ENCODE results near the gene PHRF1. TPM values are rescaled to one million over a fixed set of nuclear protein-coding genes. Genes with fewer than 3 reads are reported as not detected.
"Not testable (repeated sequence)": the region's sequence is repeated elsewhere in the genome, so short reads cannot be mapped to it uniquely, and the experiment has no call there.

The PHRF1 gene
- polyA plus RNA-seq, 10 donors: 13.5 to 22.1 (median 16.5) TPM

DNA sequence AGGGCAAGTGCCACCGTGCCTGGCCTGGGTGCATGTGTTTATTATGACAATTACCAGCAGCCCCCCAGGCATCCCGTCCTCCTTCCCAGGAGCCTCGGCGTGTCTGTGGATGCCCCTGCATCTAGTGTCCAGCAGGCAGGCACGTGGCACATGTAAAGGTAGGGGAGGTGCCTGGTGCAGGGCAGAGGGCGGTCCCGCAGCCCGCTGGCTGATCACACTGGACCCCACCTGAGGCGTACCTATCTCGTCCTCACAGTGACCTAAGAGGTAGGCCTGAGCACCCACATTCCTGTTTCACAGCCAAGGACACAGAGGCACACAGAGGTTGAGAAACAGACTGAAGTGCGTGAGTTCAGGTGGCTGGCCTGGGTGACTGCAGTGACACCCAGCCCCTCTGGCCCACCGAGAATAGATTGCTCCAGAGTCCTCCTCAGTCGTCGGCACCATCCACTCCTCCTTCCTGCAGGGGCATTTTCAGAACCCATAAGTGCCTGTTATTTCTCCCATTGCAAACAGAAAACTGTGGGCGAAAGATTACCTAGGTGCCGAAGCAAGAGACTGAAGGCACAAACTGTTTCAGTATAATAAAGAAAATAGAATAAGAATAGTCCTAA is 3.0 kb upstream of the PHRF1 start:
- no peak for DNase-seq

DNA sequence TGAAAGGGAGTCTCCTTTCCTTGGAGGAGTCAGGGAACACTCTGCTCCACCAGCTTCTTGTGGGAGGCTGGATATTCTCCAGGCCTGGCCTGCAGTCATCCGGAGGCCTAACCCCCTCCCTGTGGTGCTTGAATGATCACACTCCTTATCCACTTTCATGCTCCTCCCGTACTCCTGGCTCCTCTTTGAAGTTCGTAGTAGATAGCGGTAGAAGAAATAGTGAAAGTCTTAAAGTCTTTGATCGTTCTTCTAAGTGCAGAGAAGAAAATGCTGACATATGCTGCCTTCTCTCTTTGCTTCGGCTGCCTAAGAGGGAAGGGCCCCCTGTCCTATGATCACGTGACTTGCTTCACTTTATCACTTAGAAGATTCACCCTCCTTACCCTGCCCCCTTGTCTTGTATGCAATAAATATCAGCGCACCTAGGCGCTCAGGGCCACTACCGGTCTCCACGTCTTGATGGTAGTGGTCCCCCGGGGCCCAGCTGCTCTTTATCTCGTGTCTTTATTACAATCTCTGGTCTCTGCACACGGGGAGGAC is 2.2 kb upstream of the PHRF1 start:
- DNase-seq: not testable (repeated sequence)

DNA sequence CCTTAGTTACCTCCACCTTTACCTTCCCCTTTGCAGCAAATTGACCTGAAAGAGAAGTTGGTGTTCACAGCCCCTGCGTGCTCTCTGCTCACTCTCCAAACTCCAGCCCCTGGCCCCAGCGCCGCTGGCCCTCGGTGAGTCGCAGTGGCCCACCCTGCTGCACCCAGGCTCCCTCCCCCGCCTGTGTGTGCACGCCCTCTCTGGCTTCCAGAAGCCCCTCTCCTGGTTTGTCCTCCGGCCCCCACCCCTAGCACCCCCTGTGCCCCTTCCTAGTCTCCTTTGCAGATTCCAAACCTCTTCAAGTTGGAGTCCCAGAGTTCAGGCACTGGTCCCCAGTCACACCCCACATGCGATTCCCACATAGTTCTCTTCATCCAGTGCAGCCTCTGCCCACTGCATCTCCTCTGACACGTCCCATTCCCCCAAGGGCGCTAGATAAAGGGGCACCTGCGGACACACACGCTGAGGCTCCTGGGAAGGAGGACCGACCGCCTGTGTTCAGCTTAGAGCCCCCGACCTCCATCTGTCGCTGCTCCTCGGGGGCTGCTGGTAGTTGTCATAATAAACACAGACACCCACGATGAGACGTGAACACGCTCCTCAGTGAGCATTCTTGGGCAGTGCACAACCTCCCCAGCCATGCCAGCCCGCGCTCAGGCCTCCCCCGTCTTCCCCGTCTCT is 1.5 kb upstream of the PHRF1 start:
- DNase-seq: no peak

DNA sequence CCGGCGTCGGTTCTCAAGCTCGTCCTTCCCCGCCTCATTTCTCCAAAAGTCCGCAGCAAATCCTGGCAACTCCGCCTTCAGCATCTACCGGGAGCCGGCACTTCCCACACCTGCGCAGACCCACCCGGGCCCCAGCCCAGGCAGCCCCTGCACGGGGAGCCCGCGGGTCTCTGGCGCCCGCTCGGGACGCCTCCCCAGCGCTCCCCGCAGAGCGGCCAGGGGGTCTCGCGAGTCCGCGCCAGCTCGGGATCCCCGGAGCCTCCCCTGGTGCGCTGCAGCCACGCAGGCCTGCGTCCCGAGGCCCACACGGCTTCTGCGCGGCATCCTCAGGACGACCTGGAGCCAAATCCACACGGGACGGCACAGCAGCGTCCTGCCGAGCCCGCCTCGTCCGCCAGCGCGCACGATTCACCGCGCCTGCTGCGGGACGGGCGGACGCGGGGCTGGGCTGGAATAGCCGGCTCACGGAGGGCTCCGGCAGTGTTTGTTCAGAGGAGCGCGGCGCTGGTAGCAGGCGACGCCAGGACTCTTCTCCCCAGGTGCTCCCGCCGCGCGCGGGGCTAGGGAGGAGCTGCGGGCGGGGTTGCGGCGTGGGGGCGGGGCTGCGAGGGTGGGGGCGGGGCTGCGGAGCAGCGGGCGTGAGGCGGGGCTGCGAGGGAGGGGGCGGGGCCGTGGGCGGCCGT is 816 bp upstream of the PHRF1 start:
- DNase-seq: peak in 1 of 3 donors; percentile 86

DNA sequence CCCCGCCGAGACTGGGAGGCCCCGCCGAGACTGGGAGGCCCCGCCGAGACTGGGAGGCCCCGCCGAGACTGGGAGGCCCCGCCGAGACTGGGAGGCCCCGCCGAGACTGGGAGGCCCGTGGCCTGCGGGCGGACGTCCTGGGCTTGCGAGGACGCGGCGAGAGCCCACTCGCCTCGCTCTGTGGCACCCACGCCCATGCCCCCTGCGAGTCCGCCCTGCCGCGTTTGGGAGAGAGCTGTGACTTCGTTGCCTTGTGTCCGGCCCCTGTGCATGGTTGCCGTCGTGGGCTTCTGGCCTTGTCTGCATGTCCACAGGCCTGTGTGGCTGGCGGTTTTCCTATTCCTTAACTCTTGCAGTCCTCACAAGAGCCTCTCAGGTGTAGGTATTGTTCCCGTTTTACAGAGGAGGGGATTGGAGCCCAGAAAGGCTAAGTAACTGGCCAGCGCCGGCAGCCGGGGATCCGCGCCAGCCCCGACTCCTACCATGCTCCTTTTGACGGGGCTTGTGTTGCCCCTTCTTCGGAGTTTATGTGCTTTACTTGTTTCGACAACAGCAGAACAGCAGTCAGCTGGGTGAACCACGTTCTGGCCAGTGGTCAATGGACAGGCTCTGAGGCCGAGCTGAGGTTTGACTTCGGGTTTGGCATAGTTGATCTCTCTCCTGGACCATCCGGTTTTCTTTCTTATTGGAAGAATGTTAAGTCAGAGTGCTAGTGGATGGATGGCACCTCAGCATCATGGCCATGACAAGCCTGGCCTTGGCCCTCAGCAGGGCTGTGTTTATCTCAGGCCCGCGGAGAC is 741 bp downstream of the PHRF1 start:
- no peak for DNase-seq

DNA sequence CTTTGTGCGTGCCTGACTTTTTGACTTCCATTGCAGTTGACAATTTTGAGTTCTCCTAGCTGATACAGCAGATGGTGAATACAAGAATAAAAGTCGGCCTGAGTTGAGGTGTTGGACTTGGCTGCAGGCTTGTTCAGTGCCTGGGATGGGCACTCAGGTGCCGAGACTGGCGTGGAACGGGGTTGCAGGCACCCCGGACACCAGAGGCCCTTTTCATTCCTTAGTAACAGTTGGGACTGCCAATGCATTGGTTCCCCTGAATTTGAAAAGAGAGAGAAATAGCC is 1.3 kb downstream of the PHRF1 start:
- DNase-seq: no peak

DNA sequence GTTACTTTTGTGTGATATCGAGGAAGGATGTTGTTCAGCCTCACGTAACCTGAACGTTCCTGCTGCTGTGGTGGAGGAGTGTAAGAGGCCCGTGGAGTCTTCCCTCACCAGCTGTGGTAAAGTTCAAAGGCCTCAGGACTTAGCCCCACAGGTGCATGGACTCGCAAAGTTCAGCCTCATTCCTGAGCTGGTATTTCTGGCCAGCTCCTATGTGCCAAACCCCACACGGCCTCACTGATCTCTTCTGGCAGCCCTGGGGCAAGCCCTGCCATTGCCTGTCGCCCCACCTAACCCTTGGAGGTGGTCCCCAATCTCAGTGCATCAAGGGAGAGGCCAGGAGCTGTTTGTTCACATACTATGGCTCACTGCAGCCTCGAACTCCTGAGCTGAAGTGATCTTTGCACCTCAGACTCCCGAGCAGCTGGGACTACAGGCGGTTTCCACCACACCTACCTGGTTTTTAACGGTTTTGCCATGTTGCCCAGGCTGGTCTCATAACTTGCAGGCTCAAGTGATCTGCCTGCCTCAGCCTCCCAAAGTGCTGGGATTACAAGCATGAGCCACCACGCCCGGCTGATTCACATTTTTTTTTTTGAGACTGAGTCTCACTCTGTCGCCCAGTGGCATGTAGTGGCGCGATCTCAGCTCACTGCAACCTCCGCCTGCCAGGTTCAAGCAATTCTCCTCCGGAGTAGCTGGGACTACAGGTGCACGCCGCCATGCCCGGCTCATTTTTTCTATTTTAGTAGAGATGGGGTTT is 2.2 kb downstream of the PHRF1 start:
- DNase-seq: no peak

DNA sequence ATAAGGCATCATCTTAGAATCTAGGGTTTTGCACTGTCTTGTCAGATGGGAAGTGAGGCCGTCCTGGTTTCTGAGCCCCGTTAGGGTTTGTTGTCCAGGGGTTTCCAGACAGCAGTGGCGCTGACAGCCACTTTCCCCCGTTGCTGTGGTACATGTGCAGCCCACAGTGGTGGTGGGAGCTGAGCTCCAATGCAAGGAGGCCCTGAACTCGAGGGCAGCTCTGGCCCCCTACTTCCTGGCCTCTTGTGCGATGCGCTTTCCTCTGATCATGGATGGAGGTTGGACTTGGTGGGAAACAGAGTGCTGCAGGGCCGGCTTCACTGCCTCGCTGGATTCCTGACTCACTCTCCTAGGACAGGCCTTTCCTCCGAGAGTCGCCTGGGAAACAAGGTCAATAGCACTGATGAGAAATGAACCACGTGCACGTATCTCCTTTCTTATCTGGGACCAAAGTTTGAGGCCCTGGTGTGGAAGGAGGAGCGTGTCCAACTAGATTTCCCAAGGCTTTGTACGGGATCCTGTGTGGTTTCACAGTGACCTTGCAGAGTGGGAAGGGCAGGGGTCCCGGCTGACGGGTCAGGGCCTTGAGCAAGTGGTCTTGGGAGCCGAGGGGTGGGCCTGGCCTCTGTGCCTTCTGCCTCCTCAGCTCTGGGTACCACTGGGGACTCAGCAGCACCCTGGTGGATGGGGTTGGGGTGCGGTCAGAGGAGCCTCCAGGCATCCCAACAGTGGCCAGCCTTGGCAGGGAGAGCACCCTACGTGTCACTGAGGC is 3.7 kb downstream of the PHRF1 start:
- DNase-seq: no peak

DNA sequence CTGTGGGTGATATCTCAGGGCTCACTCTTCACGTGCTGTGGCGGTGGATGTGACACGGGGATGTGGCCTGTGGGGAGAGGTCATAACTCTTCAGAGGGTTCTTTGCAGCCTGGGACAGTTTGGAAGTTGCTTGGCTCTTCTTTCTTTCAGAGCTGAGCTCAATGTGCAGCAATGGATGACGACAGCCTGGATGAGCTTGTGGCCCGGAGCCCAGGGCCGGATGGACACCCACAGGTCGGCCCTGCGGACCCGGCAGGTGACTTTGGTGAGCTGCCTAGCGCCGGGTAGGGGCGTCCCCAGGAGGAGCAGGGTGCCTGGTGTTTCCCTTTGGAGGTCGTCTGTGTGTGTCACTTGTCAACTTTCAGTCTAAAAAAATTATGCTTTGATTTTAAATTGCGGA is 5.1 kb downstream of the PHRF1 start:
- DNase-seq: no peak

DNA sequence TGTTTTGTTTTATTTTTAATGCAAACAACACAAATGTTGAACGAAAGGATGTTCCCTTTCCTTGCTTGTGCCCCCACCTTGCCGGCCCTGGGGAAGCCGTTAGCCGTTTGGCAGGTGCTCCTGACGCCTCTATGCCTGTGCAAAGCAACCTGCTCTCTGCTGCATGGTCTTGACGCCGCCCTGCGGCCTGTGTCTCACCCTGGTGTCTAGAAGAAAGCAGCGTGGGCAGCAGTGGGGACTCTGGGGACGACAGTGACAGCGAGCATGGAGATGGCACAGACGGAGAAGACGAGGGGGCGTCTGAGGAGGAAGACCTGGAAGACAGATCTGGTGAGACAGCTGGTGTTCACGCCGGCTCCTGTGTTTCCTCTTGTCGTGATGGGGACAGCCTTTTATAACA is 5.5 kb downstream of the PHRF1 start:
- no peak for DNase-seq

DNA sequence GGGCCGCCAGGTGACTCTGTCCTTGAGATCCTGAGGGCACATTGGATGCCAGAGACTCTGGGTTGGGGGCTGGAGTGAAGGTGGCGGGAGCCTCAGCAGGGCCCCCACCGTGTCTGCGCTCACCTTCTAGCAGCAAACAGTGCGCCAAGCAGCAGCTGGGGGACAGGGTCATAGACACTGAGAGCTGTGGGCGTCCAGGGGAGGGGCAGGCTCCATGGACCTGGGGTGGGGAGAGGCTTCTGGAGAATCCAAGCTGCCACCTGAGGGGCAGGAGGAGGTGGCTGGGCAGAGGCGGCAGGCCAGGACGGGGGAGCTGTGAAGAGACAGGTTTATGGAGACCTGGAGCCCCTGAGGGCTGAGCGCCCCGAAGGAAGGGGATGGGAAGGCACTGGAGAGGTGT is 8.0 kb downstream of the PHRF1 start:
- DNase-seq: no peak

DNA sequence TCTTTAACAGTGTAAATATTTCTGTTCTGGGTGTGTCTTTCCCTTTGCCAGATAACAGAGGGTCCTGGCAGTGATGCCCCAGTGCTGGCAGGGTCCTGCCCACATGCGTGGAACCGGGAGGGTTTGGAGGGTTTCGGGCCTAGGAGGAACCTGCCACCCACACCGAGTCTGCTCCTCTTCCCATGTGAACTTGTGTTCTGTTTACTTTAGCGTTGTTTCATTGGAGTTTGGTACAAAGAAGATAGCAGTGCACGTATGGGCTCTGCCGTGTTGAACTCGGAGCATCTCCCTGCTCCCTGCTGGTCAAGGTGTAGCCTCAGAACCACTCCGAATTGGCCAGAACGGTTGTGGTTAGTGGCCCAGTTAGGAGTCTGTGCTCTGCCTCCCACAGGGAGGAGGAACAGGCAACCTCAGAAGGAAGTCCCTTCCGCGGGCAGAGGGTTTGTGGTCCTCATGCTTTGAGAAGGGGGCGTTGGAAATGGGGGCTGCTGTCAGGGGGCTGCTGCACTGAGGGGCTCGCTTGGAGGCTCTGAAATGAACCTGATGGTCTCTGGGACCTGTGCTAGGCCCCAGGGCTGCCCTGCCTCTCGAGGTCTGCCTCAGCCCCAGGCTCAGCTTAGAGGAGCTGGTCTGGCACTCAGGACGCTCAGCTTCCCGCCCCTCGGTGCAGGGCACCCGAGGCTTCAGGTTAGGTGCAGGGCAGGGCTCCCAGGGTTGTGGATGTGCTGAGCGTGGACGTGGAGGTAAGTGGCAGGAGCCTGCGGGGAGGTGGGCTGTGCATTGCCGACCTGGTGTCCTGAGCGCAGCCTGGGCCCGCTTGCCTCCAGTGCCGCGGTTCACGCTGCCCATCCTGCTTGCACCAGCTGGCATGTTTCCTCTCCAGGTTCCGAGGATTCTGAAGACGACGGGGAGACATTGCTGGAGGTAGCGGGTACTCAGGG is 10.4 kb downstream of the PHRF1 start:
- DNase-seq: no peak

DNA sequence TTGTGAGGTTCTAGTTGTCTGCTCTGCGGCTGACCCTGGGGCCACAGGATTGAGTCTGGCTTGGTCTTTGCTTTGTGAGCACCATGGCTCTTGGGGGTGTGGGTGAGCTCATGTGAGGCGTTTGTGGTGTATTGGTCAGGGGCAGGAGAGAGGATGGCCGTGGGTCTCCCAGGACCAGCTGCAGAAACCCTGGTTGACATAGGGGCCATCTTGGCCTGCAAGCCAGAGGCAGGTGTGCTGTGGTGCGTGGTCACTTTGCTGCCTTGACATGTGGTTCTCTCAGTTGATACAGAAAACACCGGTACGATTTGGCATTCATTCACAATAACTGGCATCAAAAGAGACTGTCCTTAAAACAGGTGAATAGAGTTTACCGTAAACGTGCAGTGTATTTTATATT is 11.3 kb downstream of the PHRF1 start:
- no peak for DNase-seq

DNA sequence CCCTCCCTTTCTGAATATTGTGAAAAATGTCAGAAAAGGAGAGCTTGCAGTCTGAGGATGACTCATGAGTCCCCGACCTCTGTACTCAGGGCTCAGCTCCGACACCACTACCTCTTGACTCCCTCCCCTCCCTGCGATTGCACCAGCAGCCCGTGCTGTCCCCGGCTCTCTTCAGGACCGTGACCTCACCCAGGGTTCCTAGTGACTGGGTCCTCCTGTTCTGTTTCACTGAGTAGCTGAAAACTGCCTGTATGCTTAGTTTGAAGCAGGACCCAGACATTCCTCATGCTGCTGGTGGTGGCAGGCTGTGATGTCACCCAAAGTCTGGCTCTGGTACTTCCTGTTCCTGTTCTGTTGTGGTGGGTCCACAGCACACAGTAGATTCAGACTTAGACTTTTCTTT is 11.7 kb downstream of the PHRF1 start:
- no peak for DNase-seq

DNA sequence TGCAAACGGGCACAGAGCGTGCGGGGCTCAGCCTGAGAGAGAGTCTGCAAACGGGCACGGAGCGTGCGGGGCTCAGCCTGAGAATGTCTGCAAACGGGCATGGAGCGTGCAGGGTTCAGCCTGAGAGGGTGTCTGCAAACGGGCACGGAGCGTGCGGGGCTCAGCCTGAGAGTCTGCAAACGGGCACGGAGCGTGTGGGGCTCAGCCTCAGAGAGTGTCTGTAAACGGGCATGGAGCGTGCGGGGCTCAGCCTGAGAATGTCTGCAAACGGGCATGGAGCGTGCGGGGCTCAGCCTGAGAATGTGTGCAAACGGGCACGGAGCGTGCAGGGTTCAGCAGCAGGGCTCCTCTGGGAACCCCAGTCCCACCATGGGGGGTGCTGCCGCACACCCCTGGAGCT is 13.5 kb downstream of the PHRF1 start:
- DNase-seq: no peak

DNA sequence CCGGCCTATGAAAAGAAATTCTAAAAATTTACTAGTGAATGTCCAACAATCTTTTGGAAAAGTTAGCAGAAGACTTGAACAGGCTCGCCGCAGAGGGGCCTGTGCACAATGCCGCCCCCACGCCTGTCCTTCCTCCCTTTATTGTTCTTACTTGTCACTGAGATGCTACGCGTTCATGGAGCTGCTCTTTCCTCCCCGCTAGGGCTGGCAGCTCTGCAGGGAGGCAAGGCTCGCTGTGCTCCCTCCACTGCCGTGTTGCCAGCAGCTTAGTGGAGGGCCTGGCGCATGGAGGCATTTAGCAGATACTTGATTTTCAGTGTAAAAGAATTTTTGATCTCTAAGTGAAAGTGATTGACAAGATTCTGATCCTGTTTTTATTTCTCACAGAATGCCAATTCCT is 14.7 kb downstream of the PHRF1 start:
- no peak for DNase-seq

DNA sequence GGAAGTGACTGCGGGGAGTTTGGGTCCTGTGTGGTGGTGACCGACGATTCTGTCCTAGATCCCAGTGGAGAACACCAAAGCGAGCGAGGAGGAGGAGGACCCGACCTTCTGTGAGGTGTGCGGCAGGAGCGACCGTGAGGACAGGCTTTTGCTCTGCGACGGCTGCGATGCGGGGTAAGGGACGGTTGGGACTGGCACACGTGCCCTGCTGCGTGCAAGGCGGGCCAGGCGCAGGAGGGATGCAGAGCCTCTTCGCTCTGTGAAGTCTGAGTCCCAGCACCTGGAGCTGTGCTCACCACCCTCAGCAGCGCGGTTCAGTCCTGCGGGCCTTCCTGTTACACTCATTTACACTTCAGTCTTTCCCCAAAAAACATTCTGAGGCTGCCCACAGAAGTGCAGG is 16.2 kb downstream of the PHRF1 start:
- DNase-seq: no peak

DNA sequence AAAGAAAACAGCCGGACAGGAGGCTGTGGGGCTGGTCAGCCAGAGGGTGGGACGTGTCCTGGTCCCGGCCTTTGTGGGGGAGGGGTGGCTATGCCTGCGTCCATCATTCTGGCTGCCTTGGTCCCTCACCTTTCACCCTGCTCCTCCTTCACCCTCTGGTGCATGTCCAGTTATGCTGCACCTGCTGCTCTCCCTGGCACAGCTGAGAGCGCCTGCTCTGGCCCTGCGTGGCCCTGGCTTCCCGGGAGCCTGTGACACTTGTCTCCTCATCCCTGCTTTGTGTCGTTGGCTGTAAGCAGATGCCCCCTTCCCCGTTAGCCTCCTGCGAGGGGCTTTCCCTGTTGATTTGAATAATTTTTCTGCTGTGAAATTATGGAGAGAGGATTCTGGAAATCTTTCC is 16.6 kb downstream of the PHRF1 start:
- no peak for DNase-seq

DNA sequence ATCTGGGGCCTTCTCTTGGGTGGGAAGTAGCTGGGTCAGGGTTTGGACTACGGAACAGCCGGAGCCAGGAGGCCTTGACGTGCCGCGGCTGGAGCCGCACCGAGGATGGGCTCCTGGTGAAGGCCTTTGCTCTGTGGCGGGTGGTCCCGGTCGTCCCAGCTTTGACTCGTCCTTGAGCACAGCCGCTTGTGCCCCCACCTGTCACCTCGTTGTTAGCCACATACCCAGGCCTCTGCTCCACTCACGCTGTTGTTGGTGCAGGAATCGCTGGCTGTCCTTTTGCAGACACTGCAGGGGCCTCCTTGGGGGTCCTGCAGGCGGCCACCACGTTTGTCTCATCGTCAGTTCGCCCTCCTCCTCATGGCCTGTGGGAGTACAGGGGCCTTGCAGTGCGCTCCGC is 17.1 kb downstream of the PHRF1 start:
- DNase-seq: no peak

DNA sequence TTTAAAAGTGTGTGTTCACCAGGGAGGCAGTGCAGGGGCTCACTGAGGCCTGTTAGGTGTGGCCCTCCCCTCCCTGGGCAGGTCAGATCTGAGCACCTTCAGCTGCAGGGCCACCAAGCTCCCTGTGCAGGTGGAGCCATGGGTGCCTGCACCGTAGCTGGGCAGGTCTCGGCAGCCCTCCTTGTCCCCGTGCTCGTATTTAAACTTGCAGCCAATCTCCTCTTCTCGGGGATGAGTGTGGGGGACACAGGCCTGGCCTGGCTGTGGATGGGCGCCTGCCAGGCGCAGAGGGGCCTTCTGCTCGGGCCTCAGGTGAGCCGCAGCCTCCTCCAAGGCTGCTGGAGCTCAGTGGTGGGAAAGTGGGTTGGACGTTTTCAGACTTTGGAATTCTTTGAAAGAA is 19.1 kb downstream of the PHRF1 start:
- no peak for DNase-seq

All from muscle of back (tissue), 11 donors.